UCSD-AML1 (cell line): ENCODE measurements around the gene SLC37A4.
"Not testable (repeated sequence)": the region's sequence is repeated elsewhere in the genome, so short reads cannot be mapped to it uniquely, and the experiment has no call there.

ENCODE experiments used
- DNase-seq: peaks from one replicate; lab custom pipeline; 2025; ENCODE audit not compliant: unreplicated experiment; lab: John Stamatoyannopoulos, UW

SLC37A4 gene

DNA sequence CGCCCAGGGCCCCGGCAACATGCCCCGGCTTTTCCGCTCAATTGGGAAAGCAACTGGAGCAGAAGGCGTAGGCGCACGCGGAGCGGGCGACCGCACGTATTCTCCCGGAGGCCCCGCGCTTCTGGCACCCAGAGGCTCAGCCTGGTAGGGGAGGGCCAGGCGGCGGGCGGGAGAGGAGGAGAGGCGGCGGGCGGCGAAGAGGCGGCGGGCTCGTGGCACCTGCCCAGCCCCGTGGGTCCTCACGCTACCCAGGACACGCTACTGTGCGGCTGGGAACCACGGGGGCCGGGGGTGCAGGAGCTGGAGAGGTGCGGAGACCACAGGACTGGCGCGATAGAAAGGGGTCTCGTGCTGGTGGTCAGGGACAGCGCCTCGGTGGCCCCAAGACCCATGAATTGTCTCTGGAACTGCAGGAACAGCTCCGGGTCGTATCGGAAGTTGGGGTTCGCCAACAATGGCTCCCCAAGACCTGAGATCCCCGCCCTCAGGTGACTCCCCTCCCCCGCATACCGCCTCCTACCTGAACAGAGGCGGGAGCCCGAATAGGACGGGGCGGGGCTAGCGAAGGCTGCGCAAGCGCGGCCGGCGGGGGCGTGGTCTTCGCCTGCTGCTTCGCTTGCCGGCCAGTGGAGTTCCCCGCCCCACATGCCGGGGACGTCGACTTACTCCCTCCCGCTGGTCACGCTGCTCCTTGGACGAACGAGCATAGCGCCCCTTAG is at the start of gene SLC37A4:
SLC37A4 (minus strand) TSS at position 549 of the 719 bp plus-strand sequence.
- DNase-seq = peak; percentile 97

DNA sequence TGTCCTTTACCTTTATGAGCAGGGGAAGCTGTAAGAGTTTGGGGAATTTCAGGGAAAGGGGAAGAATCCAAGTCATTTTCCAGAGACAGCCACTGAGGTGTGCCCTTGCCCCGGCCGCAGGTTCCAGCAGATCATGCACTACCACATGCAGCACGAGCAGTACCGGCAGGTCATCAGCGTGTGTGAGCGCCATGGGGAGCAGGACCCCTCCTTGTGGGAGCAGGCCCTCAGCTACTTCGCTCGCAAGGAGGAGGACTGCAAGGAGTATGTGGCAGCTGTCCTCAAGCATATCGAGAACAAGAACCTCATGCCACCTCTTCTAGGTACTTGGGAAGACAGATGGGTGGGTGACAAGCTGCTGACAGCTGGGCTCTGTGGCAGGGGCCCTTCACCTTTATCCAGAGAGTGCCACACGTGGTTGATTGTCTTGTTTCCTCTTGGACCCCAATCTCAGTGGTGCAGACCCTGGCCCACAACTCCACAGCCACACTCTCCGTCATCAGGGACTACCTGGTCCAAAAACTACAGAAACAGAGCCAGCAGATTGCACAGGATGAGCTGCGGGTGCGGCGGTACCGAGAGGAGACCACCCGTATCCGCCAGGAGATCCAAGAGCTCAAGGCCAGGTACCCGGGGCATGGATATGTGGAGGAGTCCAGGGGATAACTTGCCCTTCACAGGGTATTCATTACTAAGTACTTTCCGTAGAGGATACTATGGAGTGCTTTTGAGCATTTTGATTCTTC is 48.2 kb upstream of the SLC37A4 start:
- DNase-seq = no peak

DNA sequence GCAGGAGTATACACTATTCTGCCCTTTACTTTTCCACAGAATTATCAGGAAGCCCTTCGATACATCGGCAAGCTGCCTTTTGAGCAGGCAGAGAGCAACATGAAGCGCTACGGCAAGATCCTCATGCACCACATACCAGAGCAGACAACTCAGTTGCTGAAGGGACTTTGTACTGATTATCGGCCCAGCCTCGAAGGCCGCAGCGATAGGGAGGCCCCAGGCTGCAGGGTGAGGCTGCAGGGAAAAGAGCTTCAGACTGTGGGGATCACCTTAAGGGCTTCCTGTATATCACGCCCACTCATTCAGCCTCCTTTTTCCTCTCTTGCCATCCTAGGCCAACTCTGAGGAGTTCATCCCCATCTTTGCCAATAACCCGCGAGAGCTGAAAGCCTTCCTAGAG is 47.2 kb upstream of the SLC37A4 start:
- DNase-seq = no peak

DNA sequence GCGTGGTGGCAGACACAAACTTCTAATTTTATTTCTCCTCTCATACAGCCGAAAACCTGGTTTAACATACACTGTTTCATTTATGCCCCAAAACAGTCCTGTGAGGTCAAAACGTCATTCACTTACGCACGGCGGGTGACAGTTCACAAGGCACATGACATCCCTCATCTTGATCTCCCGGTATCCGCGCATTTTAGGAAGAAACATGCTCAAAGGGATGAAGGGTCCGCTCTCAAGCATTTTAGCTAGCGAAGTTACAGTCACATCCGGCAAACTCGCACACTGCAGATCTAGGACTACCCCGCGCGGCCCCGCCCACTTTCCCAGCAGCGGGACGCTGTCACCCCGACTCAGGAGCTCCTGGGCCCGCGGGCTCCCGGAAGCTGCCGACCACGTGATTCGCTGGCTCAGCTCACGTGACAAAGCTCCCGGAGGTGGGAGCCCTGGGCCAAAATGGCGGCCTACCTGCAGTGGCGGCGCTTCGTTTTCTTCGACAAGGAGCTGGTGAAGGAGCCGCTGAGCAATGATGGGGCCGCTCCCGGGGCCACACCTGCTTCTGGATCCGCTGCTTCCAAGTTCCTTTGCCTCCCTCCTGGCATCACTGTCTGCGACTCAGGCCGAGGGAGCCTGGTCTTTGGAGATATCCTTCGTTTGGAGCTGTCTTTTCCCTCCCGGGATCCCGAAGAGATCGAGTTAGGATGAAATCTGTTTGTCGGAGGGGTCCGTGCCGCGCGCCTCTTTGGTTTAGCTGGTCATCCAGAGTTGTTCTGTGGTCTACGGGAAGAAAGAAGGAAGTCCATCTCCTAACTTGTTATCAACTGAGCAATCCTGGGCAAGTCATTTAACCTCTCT is 36.9 kb upstream of the SLC37A4 start, which contains the start of gene VPS11:
VPS11 (plus strand) TSS at position 448 of the 852 bp plus-strand sequence; CDS start at position 454, 6 bp downstream.
- peak; percentile 96 for DNase-seq

DNA sequence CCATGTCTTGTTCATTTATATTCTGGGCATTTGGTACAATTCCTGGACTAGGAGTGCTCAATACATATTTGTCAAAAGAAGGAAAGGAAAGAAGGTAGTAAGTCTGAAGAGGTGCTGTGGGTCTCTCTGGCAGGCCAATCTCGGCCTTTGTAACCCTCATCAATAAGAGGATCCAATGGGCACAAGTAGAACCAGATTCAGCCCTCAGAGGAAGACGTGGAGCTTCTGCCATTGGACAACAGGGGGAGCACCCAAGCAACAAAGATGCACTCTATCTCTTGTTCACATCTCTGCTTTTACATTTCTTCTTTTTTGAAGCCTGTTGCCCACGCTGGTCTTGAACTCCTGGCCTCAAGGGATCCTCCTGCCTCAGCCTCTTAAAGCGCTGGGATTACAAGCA is 34.7 kb upstream of the SLC37A4 start:
- peak; percentile 23 for DNase-seq

DNA sequence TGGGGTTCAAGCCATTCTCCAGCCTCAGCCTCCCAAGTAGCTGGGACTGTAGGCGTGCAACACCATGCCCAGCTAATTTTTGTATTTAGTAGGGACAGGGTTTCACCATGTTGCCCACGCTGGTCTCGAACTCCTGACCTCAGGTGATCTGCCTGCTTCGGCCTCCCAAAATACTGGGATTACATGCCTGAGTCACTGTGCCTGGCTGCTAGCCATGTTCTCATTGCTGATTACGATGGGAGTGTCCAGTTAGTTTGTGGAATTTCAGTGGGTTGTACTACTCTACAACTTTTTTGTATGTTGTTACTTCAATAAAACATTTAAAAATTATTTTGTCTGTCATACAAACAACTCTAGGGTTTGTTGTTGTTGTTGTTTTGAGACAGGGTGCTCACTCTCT is 32.1 kb upstream of the SLC37A4 start:
- DNase-seq = no peak

DNA sequence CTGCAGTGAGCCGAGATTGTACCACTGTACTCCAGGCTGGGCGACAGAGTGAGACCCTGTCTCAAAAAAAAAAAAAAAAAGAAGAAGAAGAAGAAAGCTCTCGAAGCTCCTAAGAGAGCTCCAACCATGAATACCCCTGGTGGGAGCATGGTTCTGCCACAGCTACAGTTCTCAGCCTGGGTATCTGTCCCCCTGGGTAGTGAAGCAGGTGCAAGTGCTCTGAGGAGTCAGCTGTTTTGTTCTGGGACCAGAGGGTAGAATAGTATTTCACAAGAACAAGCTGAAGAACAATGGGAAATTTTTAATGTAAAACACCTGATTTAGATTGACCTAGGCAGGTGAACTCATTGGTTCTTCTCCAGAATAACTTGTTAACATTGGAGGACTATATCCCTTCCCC is 30.6 kb upstream of the SLC37A4 start:
- DNase-seq = no peak

DNA sequence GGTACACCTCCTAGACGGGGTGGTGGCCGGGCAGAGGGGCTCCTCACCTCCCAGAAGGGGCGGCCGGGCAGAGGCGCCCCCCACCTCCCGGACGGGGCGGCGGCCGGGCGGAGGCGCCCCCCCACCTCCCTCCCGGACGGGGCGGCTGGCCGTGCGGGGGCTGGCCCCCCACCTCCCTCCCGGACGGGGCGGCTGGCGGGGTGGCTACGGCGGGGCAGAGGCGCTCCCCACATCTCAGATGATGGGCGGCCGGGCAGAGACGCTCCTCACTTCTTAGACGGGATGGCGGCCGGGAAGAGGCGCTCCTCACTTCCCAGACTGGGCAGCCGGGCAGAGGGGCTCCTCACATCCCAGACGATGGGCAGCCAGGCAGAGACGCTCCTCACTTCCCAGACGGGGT is 28.5 kb upstream of the SLC37A4 start:
- DNase-seq = not testable (repeated sequence)

DNA sequence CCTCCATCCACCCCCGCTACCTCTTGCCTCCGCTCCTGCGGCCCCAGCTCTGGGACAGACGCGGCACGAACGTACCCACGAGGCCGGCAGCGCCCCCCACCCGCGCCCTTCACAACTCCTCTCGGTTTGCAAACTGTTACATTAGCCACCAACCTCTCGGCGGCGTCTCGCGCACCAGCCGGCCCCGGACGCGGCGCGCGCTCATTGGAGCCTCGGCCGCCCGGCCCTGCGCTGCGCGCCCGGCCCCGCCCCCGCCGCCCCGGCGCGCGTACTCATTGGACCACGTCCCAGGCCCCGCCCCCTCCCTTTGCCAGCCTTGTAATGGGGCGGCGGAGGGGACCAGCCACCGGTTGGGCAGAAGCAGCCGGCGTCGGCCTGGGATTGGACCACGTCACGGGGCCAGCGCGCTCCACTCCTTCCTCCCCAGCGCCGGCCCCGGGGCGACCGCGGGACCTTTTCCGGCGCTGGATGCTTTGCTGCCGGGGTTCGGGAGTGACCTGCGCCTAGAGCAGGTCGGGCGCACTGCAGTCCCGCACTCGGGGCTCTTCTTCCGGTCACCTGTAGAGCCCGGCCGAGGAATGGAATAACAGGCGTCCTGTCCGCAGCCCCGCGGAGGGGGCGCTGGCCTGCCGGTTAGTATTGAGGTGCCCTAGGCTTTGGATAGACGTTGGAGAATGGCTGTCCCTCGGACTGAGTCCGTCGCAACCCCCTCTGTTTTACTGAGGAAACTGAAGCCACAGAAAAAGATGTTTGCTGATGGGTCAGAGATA is 26.5 kb upstream of the SLC37A4 start, which contains the start of gene HYOU1:
HYOU1 (minus strand) TSS at position 206 of the 770 bp plus-strand sequence. CDS start 1,045 bp downstream, outside the sequence.
- peak; percentile 98 for DNase-seq

DNA sequence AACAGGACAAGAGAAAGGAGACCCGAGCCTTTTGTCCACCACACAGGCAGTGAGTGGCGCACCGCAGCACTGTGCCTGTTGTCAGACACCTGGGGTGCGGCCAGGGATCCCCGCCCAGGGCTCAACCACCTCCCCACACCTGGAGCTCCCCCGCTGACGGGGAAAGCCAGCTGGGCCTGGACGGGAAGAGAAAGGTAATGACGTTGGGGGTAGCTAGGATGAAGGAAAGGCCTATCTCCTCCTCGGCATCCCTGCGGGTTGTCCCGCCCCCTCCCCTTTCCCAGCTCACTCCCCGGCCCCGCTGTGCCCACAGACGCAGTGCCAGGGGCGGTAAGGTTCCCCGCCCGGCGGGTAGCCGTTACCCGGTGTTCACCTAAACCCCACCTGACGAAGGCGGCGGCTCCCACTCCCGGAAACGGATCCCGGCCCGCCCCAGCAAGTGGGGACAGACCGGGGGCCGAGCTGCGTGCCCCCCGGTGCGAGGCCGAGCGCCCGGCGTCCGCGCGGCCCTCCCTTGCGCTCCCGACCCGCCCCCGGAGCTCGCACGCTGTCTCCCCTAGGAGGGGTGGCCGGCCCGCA is 25.8 kb upstream of the SLC37A4 start:
- DNase-seq = peak; percentile 42

DNA sequence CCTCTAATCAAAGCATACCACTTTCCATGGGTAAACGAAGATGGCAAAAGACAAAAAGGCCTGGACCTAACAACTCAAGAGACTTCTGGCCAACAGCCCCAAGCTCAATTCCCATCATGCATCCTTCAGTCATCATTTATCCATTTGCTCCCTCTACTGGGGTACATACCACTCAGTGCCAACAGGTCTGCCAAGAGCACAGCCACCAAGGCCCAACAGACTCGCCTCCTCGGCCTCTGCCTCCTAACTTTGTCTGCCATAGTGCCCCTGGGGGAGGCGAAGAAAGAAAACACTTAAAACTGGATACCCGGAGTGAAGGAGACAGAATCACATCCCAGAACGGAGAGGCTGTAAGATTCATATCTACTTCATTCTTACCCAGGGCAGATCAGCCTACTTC is 25.2 kb upstream of the SLC37A4 start:
- DNase-seq = peak; percentile 24

DNA sequence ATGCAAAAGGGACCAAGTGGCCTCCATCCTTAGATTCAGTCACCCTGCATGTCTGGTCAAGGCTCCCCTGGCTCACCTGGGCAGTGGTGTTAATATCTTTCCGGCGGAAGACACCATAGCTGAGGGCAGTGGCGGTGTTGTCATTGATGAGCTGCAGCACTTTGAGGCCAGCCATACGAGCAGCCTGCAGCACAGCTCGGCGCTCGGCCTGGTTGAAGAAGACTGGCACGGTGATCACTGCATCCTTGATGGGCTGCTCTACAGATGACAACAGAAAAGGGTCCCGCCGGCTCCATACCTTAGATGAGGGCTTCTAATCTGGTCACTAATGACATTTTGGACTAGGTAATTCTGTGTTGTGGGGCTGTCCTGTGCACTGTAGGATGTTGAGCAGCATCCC is 23.7 kb upstream of the SLC37A4 start:
- DNase-seq = no peak

DNA sequence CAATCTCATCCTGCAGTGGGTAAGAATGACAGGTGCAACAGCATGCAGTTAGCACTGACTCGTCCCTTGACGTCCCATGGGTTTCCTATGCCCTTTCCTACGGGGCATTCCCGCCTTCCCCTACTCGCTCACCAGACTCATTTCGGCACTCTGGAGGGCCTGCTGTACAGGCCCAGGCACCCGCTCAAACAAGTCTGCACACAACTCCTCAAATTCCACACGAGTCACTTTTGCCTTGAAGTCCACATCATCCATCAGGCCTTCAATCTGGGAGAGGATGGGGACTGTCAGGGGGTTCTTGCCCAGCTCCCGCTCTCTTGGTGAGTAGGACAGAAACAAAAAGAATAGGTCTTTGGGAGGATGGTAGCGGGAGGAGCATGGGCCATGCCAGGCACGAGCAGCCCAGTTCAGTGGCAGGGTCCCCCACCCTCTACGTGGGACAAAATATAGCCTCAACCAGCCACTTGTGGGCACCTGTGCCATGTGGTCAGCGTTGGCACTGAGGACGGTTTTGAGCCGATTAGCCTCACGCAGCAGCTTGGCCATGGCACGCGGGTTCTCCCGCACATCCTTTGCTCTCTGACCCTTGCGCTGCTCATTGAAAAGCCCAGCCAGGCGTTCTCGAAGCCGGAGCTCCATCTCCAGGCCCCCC is 21.6 kb upstream of the SLC37A4 start:
- no peak for DNase-seq

DNA sequence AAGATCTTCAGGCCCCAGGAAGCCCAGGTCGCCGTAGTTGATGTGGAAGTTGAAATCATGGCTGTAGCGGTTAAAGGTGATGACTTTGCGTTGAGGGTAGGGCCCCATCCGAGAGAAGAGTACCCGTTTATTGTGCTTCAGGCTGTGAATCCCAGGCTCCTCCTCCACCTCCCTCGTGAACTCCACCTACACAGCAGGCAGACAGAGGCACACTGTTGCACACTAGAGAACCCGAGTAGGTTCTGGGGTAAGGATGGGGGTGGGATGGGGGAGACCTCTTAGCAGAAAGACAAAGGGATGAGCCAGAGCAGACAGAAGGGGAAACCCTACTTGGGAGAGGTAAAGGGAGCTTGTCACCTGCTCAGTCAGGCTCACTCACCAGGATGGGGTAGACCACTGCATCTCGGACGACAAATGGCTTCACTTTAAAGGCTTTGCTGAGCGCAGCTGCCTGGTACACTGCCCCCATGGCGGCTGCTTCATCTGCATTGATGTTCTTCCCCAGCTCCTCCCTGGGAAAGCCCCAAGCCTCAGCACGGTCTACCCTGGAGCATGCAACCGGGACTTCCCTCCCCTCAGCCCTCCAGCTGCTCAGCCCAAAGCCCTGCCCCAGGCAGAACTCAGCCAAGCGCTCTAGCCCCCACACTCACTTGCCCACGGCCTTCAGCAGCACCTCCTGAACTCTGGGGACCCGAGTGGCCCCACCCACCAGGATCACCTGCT is 20.9 kb upstream of the SLC37A4 start:
- DNase-seq = no peak

DNA sequence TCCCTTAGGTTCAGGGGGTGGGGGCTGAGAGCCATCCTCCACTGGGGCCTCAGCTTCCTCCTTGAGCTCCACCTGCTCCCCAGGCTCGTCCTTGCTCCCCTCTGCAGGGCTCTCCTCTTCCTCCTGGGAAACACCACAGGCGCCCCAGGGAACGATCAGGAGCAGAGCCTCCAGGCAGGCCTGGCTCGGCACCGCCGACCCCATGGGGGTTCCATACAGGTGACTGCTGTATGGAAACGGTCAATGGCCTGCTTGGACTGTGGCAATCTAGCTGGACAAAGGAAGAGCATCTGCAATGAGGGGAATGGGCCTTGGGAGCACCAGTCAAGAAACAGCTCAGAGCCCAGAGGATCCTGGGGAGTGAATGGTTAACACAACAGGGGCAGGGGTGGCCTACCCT is 18.4 kb upstream of the SLC37A4 start:
- DNase-seq = no peak

DNA sequence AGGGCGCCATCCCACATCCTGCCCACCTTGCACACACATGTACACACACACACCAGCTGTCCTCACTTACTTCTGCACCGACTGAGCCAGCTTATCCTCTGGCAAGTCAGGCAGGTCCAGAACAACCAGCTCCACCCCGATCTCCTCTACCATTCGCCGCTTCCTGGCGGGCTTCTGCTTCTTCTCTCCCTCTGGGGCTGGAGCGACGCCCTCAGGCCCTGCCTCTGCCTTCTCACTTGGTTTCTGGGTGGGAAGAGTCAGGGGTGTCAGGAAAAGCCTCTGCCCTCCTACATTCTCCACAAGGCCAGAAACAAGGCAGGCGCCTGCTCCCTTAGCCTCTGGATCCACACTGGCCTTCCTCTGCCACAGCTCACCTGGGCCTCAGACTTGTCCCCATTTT is 18.0 kb upstream of the SLC37A4 start:
- DNase-seq = no peak

DNA sequence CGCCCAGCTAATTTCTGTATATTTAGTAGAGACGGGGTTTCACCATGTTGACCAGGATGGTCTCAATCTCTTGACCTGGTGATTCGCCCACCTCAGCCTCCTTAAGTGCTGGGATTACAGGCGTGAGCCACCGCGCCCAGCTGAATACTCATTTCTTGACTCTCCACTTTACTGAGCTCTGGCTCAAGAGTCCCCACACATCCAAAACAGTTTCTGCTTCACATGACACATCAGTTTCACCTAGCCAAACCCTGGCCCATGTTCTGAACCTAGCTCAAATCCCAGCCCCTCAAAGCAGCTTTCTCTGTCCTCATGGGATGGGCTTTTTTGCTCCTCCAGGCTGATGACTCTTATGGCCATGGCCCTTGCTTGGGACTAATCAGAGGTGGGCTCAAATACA is 16.5 kb upstream of the SLC37A4 start:
- no peak for DNase-seq

DNA sequence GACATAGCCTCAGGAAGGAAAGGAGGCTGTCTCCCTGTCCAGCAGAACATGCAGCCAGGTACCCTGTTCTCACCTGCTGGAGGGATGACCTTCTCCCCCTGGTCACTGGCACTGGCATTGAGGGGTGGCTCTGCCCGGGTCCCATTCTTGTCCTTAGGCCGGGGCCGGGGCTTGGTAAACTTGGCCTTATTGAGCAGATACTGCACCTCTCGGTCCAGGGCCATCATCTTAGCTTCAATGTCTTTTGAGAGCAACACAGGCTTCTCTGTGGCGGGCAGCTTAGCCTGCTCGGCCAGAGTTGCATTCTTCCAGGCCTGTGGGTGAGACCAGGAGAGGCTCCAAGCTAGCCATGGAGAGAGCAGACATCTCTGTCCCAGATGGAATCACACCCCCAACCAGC is 15.8 kb upstream of the SLC37A4 start:
- DNase-seq = no peak

DNA sequence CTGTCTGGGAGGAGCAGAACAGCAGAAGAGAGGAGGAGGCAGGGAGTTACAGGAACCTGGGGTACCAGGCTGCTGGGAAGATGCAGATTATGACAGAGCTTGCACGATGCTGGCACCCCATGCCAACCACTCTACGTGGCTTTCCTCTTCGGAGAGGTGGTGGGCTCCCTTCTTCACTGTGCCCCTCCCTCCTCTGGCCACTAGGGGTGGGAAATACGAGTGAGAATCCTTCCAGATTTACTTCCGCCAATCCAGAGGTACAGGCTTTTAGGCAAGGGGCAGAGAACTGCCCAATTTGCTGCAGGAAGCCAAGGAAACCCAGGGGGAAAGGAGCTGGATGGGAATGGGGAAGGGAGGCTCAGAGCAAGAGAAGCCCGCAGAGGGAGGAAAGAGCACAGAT is 14.0 kb upstream of the SLC37A4 start:
- no peak for DNase-seq
